Tibial nerve (tissue), 4 donors: Measurements from ENCODE around the gene ADRA2B.

Experiments used
- EP300 ChIP-seq, 2 donors: sonication (generic); formaldehyde crosslinking; IDR thresholded peaks; one replicate each; pipeline ENCODE4 v1.6.1; 2017; ENCODE audit warnings: antibody characterized with exemption in 2 of 2, mild to moderate bottlenecking in 1 of 2
- TF ChIP-seq, protein P1 (sequence below), 5 experiments: fragments of 200-600 bp in 3 of 5; fragments of 450-650 bp in 2 of 5; sonication (generic) in 3 of 5; IDR thresholded peaks; one replicate each; pipeline ENCODE4 v1.5.1; 2016 to 2019; ENCODE audit warnings: antibody characterized with exemption in 5 of 5, mild to moderate bottlenecking in 3 of 5, moderate library complexity in 2 of 5

- TF ChIP-seq, protein P1, sequence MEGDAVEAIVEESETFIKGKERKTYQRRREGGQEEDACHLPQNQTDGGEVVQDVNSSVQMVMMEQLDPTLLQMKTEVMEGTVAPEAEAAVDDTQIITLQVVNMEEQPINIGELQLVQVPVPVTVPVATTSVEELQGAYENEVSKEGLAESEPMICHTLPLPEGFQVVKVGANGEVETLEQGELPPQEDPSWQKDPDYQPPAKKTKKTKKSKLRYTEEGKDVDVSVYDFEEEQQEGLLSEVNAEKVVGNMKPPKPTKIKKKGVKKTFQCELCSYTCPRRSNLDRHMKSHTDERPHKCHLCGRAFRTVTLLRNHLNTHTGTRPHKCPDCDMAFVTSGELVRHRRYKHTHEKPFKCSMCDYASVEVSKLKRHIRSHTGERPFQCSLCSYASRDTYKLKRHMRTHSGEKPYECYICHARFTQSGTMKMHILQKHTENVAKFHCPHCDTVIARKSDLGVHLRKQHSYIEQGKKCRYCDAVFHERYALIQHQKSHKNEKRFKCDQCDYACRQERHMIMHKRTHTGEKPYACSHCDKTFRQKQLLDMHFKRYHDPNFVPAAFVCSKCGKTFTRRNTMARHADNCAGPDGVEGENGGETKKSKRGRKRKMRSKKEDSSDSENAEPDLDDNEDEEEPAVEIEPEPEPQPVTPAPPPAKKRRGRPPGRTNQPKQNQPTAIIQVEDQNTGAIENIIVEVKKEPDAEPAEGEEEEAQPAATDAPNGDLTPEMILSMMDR (IDR thresholded peaks at IDR 0.05): no peak
- TF ChIP-seq EP300 (IDR thresholded peaks at IDR 0.05): no peak
These were observed 7.6 kb upstream of the ADRA2B start for GRCh38 chr2:96123936-96124335.
